HG02970 (cell line): Measurements from ENCODE around the gene SLC28A2.
"Not testable (repeated sequence)": the region's sequence is repeated elsewhere in the genome, so short reads cannot be mapped to it uniquely, and the experiment has no call there.

ENCODE experiments used
- ATAC-seq: cut with Tn5 transposase; IDR thresholded peaks from one replicate; pipeline ENCODE4 v1.9.1; 2021; ENCODE audit warnings: mild to moderate bottlenecking, moderate library complexity, moderate number of reproducible peaks; ENCODE audit not compliant: unreplicated experiment, low FRiP score

SLC28A2 gene

GRCh38 chr15:45254824-45255223, 2.8 kb downstream of the SLC28A2 start:
- ATAC-seq = not testable (repeated sequence)

- ATAC-seq = no peak
Observed at GRCh38 chr15:45259796-45260195, 7.8 kb downstream of the SLC28A2 start.

GRCh38 chr15:45262906-45263461, 10.9 kb downstream of the SLC28A2 start:
- no peak for ATAC-seq

- ATAC-seq = no peak
Observed at GRCh38 chr15:45263854-45264253, 11.8 kb downstream of the SLC28A2 start.

GRCh38 chr15:45265506-45265905, 13.5 kb downstream of the SLC28A2 start:
- ATAC-seq = no peak

- no peak for ATAC-seq
Observed at GRCh38 chr15:45268135-45268534, 16.1 kb downstream of the SLC28A2 start.

GRCh38 chr15:45274636-45275380, 22.8 kb downstream of the SLC28A2 start:
- no peak for ATAC-seq

GRCh38 chr15:45276831-45277230, 24.8 kb downstream of the SLC28A2 start:
- ATAC-seq = no peak

GRCh38 chr15:45279024-45279698, 27.1 kb downstream of the SLC28A2 start:
- ATAC-seq = peak; percentile 99

GRCh38 chr15:45285413-45285812, 33.4 kb downstream of the SLC28A2 start:
- no peak for ATAC-seq

- ATAC-seq = no peak
Observed at GRCh38 chr15:45287390-45287956, 35.4 kb downstream of the SLC28A2 start.

GRCh38 chr15:45288947-45289346, 36.9 kb downstream of the SLC28A2 start:
- ATAC-seq = no peak

GRCh38 chr15:45291822-45292582, 40.0 kb downstream of the SLC28A2 start:
- ATAC-seq = no peak

- ATAC-seq = not testable (repeated sequence)
Observed at GRCh38 chr15:45293326-45293725, 41.3 kb downstream of the SLC28A2 start.

GRCh38 chr15:45298964-45299378, 46.9 kb downstream of the SLC28A2 start:
- not testable (repeated sequence) for ATAC-seq

- ATAC-seq = no peak
Observed at GRCh38 chr15:45304711-45305110, 52.7 kb downstream of the SLC28A2 start.

- ATAC-seq = no peak
Observed at GRCh38 chr15:45306105-45306504, 54.1 kb downstream of the SLC28A2 start.

GRCh38 chr15:45307230-45307924, 55.3 kb downstream of the SLC28A2 start:
- no peak for ATAC-seq

- not testable (repeated sequence) for ATAC-seq
Observed at GRCh38 chr15:45314117-45314516, 62.1 kb downstream of the SLC28A2 start.

- ATAC-seq = no peak
Observed at GRCh38 chr15:45314960-45315359, 62.9 kb downstream of the SLC28A2 start.
